Gastrocnemius medialis (tissue), 4 donors: ENCODE results near the gene TRPV3.

Source experiments
- POLR2A ChIP-seq, 2 donors: fragments of 450-650 bp; IDR thresholded peaks; one replicate each; pipeline ENCODE4 v1.6.1; 2017; ENCODE audit warnings: antibody characterized with exemption in 2 of 2, mild to moderate bottlenecking in 2 of 2, moderate library complexity in 2 of 2
- TF ChIP-seq, protein P1 (sequence below), 5 experiments: fragments of 450-650 bp in 3 of 5; fragments of 200-600 bp in 2 of 5; sonication (generic) in 2 of 5; IDR thresholded peaks in 4 of 5; conservative IDR thresholded peaks in 1 of 5; 1 replicate in 4 of 5; 2 replicates in 1 of 5; pipeline ENCODE4 v1.5.1; 2016 to 2019; ENCODE audit warnings: antibody characterized with exemption in 5 of 5, mild to moderate bottlenecking in 3 of 5, moderate library complexity in 3 of 5

DNA sequence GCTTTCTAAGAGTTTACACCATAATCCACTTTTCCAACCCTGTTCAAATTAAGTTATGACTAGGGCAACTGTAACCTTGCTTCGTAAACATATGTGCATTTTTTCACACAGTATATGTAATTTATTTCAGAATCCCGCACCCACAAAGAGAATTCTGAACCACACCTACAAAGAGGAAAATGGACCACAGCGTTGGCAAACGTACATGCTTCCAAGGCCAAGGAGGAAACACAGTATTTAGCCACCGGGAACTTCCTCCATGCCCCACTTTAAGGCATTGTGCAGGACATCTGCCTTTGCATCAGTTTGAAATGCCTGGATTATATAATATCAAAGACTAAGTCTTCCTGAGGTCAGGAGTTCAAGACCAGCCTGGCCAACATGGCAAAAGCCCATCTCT is 88.1 kb downstream of the TRPV3 start:
- TF ChIP-seq, protein P1, sequence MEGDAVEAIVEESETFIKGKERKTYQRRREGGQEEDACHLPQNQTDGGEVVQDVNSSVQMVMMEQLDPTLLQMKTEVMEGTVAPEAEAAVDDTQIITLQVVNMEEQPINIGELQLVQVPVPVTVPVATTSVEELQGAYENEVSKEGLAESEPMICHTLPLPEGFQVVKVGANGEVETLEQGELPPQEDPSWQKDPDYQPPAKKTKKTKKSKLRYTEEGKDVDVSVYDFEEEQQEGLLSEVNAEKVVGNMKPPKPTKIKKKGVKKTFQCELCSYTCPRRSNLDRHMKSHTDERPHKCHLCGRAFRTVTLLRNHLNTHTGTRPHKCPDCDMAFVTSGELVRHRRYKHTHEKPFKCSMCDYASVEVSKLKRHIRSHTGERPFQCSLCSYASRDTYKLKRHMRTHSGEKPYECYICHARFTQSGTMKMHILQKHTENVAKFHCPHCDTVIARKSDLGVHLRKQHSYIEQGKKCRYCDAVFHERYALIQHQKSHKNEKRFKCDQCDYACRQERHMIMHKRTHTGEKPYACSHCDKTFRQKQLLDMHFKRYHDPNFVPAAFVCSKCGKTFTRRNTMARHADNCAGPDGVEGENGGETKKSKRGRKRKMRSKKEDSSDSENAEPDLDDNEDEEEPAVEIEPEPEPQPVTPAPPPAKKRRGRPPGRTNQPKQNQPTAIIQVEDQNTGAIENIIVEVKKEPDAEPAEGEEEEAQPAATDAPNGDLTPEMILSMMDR (IDR thresholded peaks at IDR 0.05 in 4 of 5, conservative IDR thresholded peaks at IDR 0.05 in 1 of 5): no peak
- TF ChIP-seq POLR2A (IDR thresholded peaks at IDR 0.05): no peak
